ENCODE data around the gene PHTF2. TPM values are rescaled to one million over a fixed set of nuclear protein-coding genes. Genes with fewer than 3 reads are reported as not detected.

Gene PHTF2
- polyA plus RNA-seq, 5 donors, result 16.9 to 42.3 (median 34.4) TPM

- DNase-seq, result no peak
Measured at GRCh38 chr7:77791336-77791735, 7.2 kb upstream of the PHTF2 start.

- no peak for DNase-seq
Measured at GRCh38 chr7:77791956-77792355, 6.6 kb upstream of the PHTF2 start.

GRCh38 chr7:77794000-77794399 lies 4.6 kb upstream of the PHTF2 start:
- DNase-seq, result no peak

- no peak for DNase-seq
Measured at GRCh38 chr7:77796109-77796508, 2.5 kb upstream of the PHTF2 start.

- DNase-seq, result no peak
Measured at GRCh38 chr7:77796960-77797359, 1.6 kb upstream of the PHTF2 start.

- DNase-seq, result no peak
Measured at GRCh38 chr7:77797734-77798393, 709 bp upstream of the PHTF2 start.

GRCh38 chr7:77799078-77799964 lies 748 bp downstream of the PHTF2 start:
- DNase-seq, result peak; percentile 55 to 63

GRCh38 chr7:77800158-77800557 lies 1.6 kb downstream of the PHTF2 start:
- no peak for DNase-seq

- DNase-seq, result no peak
Measured at GRCh38 chr7:77800730-77801129, 2.2 kb downstream of the PHTF2 start.

GRCh38 chr7:77802557-77803405 lies 4.2 kb downstream of the PHTF2 start:
- DNase-seq, result no peak

- no peak for DNase-seq
Measured at GRCh38 chr7:77806425-77806824, 7.9 kb downstream of the PHTF2 start.

GRCh38 chr7:77808517-77808916 lies 9.9 kb downstream of the PHTF2 start:
- no peak for DNase-seq

GRCh38 chr7:77811516-77812289 lies 13.1 kb downstream of the PHTF2 start:
- no peak for DNase-seq

GRCh38 chr7:77812290-77812685 lies 13.7 kb downstream of the PHTF2 start:
- no peak for DNase-seq

- DNase-seq, result no peak
Measured at GRCh38 chr7:77813180-77813579, 14.6 kb downstream of the PHTF2 start.

GRCh38 chr7:77819021-77819420 lies 20.4 kb downstream of the PHTF2 start:
- no peak for DNase-seq

GRCh38 chr7:77820967-77821366 lies 22.4 kb downstream of the PHTF2 start:
- no peak for DNase-seq

GRCh38 chr7:77822269-77822668 lies 23.7 kb downstream of the PHTF2 start:
- no peak for DNase-seq

- DNase-seq, result no peak
Measured at GRCh38 chr7:77823787-77824186, 25.2 kb downstream of the PHTF2 start.

GRCh38 chr7:77824636-77825035 lies 26.1 kb downstream of the PHTF2 start:
- no peak for DNase-seq

GRCh38 chr7:77825131-77825530 lies 26.6 kb downstream of the PHTF2 start:
- DNase-seq, result no peak

GRCh38 chr7:77826300-77826699 lies 27.7 kb downstream of the PHTF2 start:
- no peak for DNase-seq

All from right lung (tissue), 5 donors.